Neural cell (in vitro differentiated cells): ENCODE results near the gene RFX3.

Experiments
- EP300 ChIP-seq: fragments of 450-650 bp; conservative IDR thresholded peaks from 2 replicates; pipeline ENCODE4 v1.6.1; 2014; ENCODE audit warnings: antibody characterized with exemption, mild to moderate bottlenecking, moderate library complexity; ENCODE audit not compliant: poor library complexity, severe bottlenecking
- TAF1 ChIP-seq: IDR thresholded peaks from 2 replicates; pipeline ENCODE4 v1.6.1; 2012; ENCODE audit warnings: low read depth
- TF ChIP-seq, protein P1 (sequence below): fragments of 450-650 bp; IDR thresholded peaks from 2 replicates; pipeline ENCODE4 v1.5.1; 2014; ENCODE audit warnings: antibody characterized with exemption, mild to moderate bottlenecking, moderate library complexity; ENCODE audit not compliant: poor library complexity, severe bottlenecking

DNA sequence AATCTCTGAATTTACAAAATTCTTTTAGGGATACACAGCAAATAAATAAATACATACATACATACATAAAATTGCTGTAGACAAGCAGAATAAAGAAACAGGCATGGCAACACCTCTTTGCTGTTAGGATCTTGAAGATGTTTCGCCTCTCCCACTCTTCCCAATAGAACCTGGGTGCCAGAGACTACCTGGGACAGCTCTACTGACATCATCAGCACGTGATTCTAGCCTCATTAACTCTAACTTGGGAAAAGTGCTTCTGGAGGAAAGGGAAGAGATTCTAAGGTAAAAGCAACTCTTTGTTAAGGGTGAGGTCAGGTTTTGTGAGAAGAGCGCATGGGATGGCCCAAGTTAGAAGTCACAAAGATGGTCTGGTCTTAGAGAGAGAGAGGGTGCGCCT is 339.1 kb downstream of the RFX3 start:
- TF ChIP-seq TAF1 (no peak), EP300 (no peak)
- TF ChIP-seq, protein P1, sequence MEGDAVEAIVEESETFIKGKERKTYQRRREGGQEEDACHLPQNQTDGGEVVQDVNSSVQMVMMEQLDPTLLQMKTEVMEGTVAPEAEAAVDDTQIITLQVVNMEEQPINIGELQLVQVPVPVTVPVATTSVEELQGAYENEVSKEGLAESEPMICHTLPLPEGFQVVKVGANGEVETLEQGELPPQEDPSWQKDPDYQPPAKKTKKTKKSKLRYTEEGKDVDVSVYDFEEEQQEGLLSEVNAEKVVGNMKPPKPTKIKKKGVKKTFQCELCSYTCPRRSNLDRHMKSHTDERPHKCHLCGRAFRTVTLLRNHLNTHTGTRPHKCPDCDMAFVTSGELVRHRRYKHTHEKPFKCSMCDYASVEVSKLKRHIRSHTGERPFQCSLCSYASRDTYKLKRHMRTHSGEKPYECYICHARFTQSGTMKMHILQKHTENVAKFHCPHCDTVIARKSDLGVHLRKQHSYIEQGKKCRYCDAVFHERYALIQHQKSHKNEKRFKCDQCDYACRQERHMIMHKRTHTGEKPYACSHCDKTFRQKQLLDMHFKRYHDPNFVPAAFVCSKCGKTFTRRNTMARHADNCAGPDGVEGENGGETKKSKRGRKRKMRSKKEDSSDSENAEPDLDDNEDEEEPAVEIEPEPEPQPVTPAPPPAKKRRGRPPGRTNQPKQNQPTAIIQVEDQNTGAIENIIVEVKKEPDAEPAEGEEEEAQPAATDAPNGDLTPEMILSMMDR, result no peak
